ENCODE data around the gene ESPL1.
"Not testable (repeated sequence)": the region's sequence is repeated elsewhere in the genome, so short reads cannot be mapped to it uniquely, and the experiment has no call there.

The ESPL1 gene

DNA sequence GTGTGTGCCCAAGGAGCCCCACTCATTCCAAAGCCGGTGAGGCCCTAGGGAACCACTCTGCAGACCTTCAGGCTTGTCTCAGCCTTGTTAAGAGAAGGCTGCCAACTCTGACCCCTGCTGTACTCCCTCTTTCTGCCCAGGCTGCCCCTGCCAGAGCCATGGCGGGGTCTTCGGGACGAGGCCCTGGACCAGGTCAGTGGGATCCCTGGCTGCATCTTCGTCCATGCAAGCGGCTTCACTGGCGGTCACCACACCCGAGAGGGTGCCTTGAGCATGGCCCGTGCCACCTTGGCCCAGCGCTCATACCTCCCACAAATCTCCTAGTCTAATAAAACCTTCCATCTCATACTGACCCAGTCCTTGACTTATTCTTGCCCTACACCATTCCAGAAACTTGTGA is 38.7 kb downstream of the ESPL1 start:
- DNase-seq, result no peak

DNA sequence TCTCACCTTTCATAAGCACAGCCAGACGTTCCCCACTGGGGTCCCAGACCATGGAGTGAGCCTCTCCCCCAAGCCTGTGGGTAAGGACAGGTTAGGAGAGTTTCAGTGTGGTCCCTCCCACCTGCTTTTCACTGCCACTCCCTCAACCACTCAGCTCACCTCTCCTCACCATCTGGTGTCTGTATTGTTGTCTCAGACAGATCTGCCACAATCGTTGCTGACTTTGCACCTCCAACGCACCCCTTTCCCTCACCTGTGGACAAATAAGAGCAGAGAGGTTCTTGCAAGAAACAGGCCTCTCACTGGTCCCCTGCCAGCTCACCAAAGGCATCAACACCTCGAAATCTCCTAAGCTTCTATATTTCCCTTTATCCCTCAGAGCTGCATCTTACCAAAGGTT is 40.2 kb downstream of the ESPL1 start:
- DNase-seq, result no peak

DNA sequence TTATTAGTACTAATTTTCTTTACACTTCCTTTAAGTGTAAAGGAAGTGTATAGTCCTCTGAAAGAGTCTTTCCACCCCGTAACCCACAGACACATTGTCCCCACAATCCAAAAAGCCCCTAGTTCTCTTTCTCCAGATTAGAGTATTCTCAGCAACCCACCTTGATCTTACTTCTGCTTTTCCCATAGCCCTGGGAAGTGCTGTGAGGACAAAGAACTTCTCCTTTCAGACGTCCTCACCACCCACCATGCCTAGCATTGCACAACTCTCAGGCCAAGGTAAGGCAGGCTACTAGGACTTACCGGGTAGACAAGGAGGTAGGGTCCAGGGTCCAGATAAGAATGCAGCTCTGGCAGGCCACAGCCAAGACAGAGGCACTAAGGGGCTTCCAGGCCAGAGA is 45.9 kb downstream of the ESPL1 start:
- DNase-seq, result no peak

DNA sequence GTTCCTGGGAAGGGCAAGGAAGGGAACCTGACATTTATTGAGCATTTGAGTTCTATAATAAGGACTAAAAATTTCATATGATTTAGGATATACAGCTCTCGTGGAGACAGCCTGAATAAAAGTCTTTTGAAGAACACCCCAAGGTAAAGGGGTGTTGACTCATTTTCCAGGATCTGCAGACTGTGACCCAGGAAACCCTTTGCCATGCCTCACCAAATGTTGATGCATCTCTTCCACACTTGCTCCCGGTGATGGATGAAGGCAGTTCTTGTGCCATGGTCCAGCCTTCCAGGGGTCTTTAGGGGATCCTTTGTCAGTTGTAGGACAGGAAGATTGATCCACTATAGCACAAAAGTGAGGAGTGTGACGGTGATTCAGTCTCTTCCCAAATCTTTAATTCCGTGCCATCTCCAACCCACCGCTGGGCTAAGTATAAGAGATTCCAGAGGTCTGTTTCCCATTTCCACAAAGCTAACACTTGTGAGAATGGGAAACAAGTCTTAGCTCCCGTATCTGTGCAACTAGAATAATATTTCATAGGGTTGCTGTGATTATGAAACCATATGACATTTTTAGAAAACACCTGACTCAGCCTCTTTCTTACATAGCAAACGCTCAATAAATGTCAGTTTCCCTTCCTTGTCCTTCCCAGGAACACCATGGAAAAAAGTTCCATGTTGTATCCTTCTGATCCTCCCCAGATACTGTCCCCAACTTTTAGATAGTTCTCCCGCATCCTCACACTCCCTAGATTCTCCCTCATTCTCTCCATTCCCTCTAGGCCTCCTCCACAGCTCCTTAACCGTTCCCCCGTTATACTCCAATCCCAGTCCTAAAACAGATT is 52.5 kb downstream of the ESPL1 start:
- DNase-seq, result no peak

DNA sequence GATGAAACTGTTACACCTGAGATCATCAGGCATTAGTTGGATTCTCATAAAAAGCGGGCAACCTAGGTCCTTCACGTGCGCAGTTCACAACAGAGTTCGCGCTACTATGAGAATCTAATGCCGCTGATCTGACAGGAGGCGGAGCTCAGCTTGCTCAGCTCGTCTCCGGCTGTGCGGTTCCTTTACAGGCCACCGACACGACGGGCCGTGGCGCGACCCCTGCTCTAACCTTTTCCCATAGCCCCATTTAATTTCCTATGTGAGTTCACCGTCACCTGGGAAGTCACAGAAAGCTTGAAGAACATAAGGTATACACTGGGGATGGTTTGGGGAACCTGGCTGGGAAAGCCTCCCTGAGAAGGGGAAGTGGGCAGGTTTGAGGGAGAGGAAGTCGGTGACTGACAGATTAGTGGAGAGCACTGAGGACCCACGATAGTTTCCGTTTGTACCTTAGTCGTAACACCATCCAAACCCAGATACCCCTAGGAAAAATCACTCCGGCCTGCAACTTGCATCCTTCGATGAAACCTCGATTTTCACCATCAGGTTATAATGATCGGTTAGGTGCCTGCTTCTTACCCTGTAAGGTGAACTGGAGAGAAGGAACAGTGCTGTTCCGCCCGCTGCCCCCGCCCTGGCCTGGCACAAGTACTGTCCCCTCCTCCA is 56.1 kb downstream of the ESPL1 start:
- DNase-seq, result no peak

DNA sequence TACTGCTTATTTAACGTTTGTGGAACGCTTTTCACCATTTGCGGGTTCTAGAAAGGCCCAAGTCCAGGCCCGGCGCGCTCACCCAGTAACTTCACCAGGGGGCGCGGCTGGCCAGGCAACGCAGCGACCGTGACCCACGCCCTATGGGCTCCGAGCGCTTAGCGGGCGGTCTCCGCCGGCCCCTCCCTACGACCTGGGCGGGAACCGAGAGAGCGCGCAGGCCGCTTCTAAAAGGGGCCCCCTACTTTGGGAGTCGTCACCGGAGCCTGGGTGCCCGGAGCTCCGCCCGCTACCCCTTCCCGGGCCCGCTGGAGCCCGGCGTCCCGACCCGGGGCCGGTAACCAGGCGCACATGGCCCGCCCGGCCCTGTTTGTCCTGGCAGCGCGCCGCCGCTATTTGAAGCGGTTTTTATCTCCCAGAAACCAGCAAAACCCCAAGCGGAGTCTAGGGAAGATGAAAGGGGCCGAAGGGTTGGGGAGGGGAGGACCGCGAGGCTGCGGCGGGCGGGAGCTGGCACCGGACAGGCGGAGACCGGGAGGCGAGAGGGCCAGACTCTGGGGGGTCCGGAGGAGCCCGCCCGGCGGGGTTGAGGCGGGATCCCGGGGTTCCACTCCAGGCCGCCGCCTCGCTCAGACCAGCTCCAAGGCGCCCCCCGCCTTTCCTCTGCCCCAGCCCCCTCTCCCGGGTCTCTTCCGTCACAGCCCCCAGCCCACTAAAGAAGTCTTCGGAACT is 56.8 kb downstream of the ESPL1 start:
- peak; percentile 83 for DNase-seq

DNA sequence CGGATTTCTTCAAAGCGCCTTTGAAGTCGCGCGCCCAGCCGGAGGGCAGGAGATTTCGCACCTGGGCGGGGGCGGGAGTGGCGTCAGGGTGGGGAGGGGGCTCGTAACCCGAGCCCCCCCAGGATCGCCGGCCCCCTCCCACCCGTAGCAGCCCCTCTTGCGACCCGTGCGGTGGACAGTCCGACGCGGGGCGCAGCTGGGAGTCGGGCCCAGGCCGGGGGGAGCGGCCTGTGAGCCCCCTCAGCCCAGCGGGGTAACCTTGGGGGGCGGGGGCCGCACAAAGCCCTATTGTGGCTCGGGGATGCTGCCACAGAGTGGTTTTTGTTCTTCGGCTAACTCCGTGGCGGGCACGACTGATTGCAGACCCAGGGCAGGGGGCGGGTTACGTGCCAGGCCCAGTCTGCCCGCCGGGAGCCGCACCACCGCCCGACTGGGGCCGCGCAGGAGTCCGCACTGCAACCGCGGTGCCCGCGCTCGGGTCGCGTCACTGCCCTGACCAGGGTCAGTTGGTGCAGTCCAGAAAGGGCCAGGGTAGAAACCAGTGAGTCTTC is 57.5 kb downstream of the ESPL1 start:
- DNase-seq, result no peak

DNA sequence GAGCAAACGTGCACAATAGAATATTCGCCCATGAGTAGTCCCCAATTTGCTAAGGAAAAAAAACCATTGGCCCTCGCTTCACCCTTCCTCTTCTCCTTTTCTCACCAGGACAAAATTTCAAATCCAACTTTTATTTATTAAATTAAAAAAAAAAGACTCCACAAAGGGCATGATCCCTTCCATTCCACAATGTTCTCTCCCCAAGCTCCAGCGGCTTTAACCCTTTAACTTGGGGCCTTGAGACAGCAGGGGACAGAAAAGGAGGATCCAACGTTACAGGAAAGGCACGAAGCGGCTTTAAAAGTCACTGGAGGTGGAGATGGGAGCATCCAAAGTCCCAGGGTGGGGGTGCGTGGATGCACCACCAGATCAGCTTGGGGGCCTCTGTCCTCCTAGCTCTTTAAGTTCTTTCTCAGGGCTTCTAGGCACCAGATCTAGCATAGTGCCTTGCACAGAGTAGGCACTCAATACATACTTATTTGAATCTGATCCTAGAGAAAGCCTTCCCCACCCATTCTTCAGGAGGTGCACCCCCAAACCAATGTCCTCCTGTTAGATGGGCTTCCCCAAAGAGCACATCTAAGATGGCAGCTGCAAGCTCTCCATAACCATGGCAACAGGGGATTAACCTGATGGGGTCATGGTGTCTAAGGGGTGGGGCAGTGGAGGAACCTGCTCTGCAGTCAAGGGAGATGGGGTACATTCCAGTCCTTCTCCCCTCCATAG is 58.5 kb downstream of the ESPL1 start:
- DNase-seq, result no peak

DNA sequence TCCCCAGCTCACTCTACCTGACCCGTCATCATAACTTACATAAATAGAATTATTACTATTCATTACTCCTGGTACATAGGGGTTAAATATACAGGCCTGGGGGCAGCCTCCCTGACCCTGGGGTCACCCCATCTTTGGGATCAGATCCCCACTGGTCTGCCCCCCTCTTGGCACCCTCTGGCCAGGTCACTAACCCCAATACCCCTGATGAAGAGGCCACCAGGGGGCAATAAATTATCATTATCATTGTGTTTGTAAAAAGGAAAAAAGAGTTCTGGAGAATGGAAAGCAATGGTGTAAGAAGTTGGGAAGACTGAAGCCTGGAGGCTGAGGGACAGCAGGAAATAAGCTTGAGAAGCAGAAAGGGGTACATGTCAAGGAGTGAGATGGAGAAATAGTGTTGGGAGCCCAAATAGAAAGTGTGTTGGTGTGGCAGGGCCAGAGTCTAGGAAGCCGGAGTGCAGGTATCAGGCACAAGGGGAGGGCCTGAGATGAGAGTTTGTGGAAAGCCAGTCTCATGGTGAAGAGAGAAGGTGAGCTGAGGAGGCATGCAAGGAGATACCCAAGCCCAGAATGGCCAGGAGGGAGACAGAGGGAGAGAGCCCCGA is 59.4 kb downstream of the ESPL1 start:
- no peak for DNase-seq

DNA sequence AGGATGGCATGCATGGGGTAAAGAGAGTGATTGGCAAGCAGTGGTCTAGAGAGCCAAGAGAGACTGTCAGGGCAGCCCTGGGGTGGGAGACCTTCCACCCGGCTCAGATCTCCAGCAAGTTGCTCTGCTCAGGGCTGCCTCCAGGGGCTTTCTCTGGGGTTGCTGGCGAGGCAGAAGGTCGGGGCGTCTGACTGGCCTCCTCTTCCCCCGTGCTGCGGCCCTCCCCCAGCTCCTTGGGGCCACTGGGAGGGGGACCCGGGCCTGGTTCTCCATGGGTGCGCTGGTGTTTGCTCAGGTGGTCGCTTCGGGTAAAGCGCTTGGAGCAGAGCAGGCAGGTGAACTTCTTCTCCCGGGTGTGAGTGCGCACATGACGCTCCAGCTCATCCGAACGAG is 59.9 kb downstream of the ESPL1 start:
- no peak for DNase-seq

DNA sequence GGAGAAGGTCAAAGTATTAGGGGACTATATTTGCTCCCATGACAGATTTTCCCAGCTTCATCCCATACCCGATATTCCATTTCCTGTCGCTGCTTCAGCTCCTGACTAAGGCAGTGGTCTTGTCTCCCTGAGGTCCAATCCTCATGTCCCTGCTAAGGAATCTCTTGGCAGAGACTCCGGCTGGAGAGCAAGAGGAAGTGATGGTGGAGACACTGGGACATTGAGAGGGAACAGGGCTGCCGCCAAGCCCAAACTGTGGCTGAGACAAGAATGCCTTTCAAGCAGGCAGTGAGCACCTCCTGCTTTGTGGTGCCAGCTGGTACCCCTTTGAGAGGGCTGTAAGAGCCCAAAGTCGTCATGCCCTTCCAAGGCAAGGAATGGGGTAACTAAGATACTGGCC is 62.6 kb downstream of the ESPL1 start:
- no peak for DNase-seq

DNA sequence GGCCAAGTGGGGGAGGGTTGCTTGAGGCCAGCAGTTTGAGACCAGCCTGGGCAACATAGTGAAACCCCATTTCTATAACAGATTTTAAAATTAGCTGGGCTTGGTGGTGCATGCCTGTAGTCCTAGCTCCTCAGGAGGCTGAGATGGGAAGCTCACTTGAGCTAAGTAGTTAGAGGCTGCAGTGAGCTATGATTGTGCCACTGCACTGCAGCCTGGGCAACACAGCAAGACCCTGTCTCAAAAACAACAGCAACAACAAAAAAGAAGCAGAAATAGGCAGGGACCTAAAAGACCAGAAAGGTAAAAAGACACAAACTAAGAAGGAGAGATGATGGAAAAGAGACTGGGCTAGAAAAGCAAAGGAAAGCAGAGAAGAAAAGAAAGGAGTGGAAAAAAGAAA is 64.2 kb downstream of the ESPL1 start:
- DNase-seq, result not testable (repeated sequence)

DNA sequence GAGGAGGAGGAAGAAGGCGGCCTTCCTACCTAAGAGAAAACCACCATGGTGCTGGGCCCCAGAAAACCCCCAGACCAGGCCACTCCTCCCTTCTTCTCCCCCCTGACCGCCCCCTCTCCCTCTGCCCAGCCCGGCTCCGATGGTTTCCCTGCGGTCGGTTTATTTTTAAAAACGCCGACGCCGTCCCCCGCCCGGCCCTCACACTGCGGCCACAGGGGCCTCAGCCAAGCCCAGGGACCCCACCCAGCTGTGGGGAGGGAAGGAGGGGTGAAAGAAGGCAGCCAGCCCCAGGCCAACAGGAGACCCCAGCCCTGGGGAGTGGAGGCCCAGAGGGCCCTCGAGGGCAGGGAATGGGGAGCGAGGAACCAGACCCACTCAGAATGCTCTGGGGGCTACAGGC is 64.6 kb downstream of the ESPL1 start:
- DNase-seq, result no peak

DNA sequence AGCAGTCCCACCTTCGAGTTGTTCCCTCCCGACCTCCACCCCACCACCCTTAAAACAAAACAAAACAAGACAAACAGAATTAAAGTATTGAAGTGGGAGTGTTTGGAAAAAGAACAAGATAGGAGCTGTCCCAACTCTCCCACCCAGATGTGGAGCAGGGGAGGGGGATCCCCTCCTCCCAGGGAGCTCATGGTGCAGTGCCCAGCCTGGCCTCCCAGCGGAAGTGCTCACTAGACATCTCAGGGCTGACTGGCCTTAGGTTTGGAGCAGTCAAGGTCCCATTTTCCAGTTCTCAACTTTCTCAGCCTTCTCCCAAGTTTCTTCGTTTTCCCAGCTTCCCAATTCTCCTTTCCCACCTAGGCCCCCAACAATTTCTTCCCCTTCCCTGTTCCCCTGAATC is 65.2 kb downstream of the ESPL1 start:
- no peak for DNase-seq

DNA sequence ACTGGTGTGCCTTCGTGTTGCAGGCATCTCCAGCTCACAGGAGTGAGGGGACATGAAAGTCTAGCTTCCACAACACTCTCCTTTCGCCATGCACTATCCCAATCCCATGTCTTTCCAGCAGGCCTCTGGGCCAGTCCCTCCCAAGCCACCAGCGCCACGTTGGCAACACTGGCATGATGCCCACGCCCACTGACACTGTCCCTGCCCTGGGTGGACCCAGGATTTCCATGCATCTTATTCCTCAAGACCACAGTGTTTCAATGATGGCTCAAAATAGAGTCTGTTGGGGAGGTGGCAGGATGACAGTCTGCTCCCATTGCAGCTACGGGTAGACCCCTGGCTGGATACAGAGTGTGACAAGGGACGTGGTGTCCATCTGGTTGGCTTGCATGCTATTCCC is 65.7 kb downstream of the ESPL1 start:
- DNase-seq, result no peak

DNA sequence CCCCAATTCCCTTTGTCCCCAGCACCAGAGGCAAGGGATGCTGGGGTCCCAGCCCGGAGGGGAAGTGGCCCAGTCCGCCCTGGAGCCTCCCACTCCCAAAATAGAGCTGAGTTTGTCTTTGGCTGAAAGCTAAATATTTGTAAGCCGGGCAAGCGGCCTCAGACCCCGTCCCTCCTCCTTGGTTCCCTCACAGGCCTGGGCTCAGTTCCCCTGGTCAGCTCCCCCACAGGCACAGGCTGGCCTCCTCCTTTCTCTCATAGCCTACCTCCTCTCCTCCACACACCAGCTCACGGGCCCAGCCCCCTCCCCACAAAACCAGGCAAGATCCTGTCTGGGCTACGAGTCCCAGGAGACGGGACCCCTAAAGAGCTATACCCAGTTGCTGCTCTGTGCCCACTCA is 66.7 kb downstream of the ESPL1 start:
- DNase-seq, result no peak

DNA sequence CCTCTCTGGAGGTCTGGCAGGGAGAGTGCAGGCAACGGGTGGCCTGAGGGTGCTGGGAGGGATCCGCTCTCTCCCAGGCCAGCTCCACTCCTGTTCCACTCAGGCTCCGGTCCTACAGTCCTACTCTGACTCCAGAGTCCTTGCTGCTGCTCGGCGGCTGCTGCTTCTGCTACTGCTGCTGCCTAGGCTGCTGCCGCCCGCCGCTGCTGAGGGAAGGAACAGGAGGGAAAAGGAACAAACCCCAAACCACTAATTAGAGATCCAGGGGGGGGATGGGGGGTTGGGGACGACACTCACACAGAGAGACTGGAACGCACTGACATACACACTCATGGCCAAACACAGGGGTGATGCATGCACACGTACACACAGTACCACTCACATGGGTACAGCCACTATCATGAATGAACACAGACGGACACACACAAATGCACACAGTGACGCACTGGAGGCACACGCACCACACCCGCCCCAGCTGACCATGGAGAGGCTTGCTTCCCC is 68.1 kb downstream of the ESPL1 start, which contains the start of gene SP7:
Gene SP7 (minus strand): TSS at position 174 of the 501 bp plus-strand sequence. CDS start 708 bp downstream, outside the sequence.
- DNase-seq, result no peak

DNA sequence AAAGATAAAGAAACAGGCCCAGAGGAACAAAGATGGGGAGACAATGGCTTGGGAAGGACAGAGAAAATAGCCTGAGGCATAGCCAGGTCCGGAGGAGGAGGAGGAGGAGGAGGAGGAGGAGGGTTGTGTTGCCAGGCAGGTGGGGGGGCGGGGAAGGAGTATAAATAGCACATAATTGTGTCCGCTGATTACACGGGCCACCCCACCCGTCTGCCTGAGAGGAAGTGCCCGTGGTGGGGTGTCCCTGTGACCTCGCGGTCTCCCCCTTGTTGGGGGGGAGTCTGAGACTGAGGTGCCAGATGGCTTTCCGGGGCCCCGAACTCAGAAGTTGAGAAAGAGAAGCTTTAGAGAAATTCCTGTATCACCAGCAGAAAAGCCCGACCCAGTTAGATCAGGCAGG is 69.9 kb downstream of the ESPL1 start:
- DNase-seq, result no peak

DNA sequence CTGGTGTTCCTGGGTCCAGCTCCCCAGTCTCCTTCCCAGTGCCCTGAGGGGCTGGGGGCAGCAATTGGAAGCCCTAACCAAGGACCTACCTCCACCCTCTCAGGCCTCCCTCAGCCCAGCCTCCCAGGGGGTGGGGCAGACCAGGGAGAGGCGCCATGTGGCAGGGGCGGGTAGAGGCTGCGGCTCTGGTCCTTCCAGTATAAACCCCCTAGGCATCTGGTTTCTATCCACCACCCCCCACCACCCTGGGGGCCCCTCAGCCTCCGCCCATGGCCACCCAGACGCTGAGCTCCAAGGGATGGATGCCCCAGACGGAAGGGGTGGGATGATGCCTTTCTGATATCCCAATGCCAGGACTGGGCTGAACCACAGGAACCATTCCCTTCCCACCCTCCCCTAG is 70.8 kb downstream of the ESPL1 start:
- DNase-seq, result no peak

DNA sequence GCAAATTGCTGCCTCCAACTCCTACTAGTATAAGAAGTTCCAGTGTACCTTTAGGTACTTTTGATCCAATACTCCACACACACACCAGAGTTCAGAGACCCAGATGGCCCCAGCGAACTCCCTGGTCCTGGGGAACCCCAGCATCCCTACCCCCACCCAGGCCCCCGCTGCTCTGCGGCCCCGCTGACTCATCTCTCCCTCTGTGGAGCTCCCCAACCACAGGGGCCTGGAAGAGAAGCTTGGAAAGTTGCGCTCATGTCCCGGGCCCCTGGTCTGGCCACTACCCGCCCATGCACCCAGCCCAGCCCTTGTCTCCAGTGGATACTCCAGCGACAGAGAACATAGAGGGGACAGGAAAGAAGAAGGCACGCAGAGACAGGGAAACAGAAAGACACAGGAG is 72.3 kb downstream of the ESPL1 start:
- DNase-seq, result no peak
